ENCODE data around the gene BTBD2.

Gene BTBD2

GRCh38 chr19:1992759-1993260 lies 22.7 kb downstream of the BTBD2 start:
- Histone ChIP-seq H2AFZ (ENCODE audit: low read length) (no peak overlapping the region), H4K20me1 (ENCODE audit: insufficient read depth, low read length, poor library complexity, severe bottlenecking) (no peaks in the 10 kb centered on the region), H3K4me2 (ENCODE audit: low read depth, low read length, poor library complexity, severe bottlenecking) (no peak overlapping the region), H3K79me2 (ENCODE audit: insufficient read depth, low read length) (no peaks in the 10 kb centered on the region; the same call in 1 of the 2 replicates), H3K4me3 (ENCODE audit: low read length, poor library complexity, severe bottlenecking) (no peak overlapping the region), H3K27me3 (ENCODE audit: insufficient read depth, low read length, poor library complexity, severe bottlenecking) (no peaks in the 10 kb centered on the region), H3K9ac (ENCODE audit: low read depth, low read length, poor library complexity, severe bottlenecking) (no peak overlapping the region), H3F3A (ENCODE audit: low read depth) (no peaks in the 10 kb centered on the region), H3K36me3 (ENCODE audit: insufficient read depth, low read length) (peaks cover 43% of the 10 kb centered on the region; the same call in 1 of the 2 replicates), H3K9me3 (ENCODE audit: insufficient read depth, low read depth, low read length) (no peaks in the 10 kb centered on the region), H3K4me1 (ENCODE audit: insufficient read depth, low read length, poor library complexity, severe bottlenecking) (no peaks in the 10 kb centered on the region), H3K9me2 (replicated peaks; ENCODE audit: low read depth, low read length) (no peaks in the 10 kb centered on the region)
- TF ChIP-seq, protein P1, sequence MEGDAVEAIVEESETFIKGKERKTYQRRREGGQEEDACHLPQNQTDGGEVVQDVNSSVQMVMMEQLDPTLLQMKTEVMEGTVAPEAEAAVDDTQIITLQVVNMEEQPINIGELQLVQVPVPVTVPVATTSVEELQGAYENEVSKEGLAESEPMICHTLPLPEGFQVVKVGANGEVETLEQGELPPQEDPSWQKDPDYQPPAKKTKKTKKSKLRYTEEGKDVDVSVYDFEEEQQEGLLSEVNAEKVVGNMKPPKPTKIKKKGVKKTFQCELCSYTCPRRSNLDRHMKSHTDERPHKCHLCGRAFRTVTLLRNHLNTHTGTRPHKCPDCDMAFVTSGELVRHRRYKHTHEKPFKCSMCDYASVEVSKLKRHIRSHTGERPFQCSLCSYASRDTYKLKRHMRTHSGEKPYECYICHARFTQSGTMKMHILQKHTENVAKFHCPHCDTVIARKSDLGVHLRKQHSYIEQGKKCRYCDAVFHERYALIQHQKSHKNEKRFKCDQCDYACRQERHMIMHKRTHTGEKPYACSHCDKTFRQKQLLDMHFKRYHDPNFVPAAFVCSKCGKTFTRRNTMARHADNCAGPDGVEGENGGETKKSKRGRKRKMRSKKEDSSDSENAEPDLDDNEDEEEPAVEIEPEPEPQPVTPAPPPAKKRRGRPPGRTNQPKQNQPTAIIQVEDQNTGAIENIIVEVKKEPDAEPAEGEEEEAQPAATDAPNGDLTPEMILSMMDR (conservative IDR thresholded peaks at IDR 0.05; ENCODE audit: low read length), result no peak
- TF ChIP-seq EZH2phosphoT487 (IDR thresholded peaks at IDR 0.05; ENCODE audit: borderline replicate concordance), result no peak

- Histone ChIP-seq H3K36me3 (ENCODE audit: insufficient read depth, low read length) (peaks cover 48% of the 10 kb centered on the region; the same call in 1 of the 2 replicates), H4K20me1 (ENCODE audit: insufficient read depth, low read length, poor library complexity, severe bottlenecking) (no peaks in the 10 kb centered on the region)
These were observed 24.2 kb downstream of the BTBD2 start for GRCh38 chr19:1991018-1991913.

DNA sequence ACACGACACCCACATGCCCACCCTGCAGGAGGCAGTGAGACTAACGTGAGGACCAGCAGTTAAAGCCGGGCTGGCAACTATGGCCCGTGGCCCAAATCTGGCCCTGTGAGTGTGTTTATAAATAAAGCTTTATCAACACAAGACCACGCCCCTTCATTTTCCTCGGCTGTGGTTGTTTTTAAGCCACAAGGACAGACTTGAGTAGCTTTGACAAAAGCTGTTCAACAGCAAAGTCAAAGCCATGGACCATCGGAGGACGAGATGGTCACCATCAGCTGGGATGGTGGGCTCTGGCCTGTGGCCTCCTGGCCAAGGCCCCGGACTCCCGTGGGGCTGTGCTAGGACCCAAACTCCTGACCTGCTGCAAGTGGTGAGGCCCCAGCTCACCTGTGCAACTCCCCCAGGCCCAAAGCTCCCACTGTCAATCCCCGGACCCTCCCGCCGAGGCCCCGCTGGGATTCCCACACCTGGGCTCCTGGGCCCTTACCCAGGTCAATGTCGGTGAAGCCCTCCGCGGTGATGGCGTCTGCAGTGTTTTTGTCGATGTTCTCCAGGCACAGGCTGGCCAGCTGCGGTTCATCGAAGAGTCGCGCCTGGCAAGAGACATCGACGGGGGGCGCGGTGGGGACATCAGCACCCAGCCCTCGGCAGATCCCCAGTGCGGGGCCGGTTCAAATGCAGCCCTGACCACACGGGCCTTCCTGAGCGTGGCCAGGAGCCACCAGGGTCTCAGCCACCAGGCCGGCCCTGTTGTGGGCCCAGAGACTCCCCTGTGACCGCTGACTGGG lies 25.1 kb downstream of the BTBD2 start:
- TF ChIP-seq, protein P1 (conservative IDR thresholded peaks at IDR 0.05; ENCODE audit: low read length), result no peak
- no peak for TF ChIP-seq EZH2phosphoT487 (IDR thresholded peaks at IDR 0.05; ENCODE audit: borderline replicate concordance)
- peaks cover 52% of the 10 kb centered on the region; the same call in 1 of the 2 replicates for H3K36me3 ChIP-seq (ENCODE audit: insufficient read depth, low read length)

More at GRCh38 chr19:1991018-1991913, 24.2 kb downstream of the BTBD2 start:
- TF ChIP-seq, protein P1 (conservative IDR thresholded peaks at IDR 0.05; ENCODE audit: low read length), result no peak
- TF ChIP-seq EZH2phosphoT487 (IDR thresholded peaks at IDR 0.05; ENCODE audit: borderline replicate concordance), result no peak
- Histone ChIP-seq H3K9me3 (ENCODE audit: insufficient read depth, low read depth, low read length) (no peaks in the 10 kb centered on the region), H3K9ac (ENCODE audit: low read depth, low read length, poor library complexity, severe bottlenecking) (no peak overlapping the region), H3K4me2 (ENCODE audit: low read depth, low read length, poor library complexity, severe bottlenecking) (no peak overlapping the region), H3K79me2 (ENCODE audit: insufficient read depth, low read length) (no peaks in the 10 kb centered on the region), H2AFZ (ENCODE audit: low read length) (no peak overlapping the region), H3K9me2 (replicated peaks; ENCODE audit: low read depth, low read length) (no peaks in the 10 kb centered on the region), H3K27me3 (ENCODE audit: insufficient read depth, low read length, poor library complexity, severe bottlenecking) (no peaks in the 10 kb centered on the region), H3K4me3 (ENCODE audit: low read length, poor library complexity, severe bottlenecking) (no peak overlapping the region), H3F3A (ENCODE audit: low read depth) (no peaks in the 10 kb centered on the region), H3K4me1 (ENCODE audit: insufficient read depth, low read length, poor library complexity, severe bottlenecking) (no peaks in the 10 kb centered on the region)

More for the DNA sequence above, 25.1 kb downstream of the BTBD2 start:
- no peaks in the 10 kb centered on the region for H4K20me1 ChIP-seq (ENCODE audit: insufficient read depth, low read length, poor library complexity, severe bottlenecking)
- no peak overlapping the region for H3K9ac ChIP-seq (ENCODE audit: low read depth, low read length, poor library complexity, severe bottlenecking)
- H3K9me3 ChIP-seq (ENCODE audit: insufficient read depth, low read depth, low read length), result no peaks in the 10 kb centered on the region
- no peak overlapping the region for H3K4me2 ChIP-seq (ENCODE audit: low read depth, low read length, poor library complexity, severe bottlenecking)
- no peaks in the 10 kb centered on the region for H3K9me2 ChIP-seq (replicated peaks; ENCODE audit: low read depth, low read length)
- no peaks in the 10 kb centered on the region for H3F3A ChIP-seq (ENCODE audit: low read depth)
- H3K79me2 ChIP-seq (ENCODE audit: insufficient read depth, low read length), result no peaks in the 10 kb centered on the region
- no peak overlapping the region for H2AFZ ChIP-seq (ENCODE audit: low read length)
- H3K4me1 ChIP-seq (ENCODE audit: insufficient read depth, low read length, poor library complexity, severe bottlenecking), result no peaks in the 10 kb centered on the region
- no peaks in the 10 kb centered on the region for H3K27me3 ChIP-seq (ENCODE audit: insufficient read depth, low read length, poor library complexity, severe bottlenecking)
- H3K4me3 ChIP-seq (ENCODE audit: low read length, poor library complexity, severe bottlenecking), result no peak overlapping the region

All from Loucy (cell line).